Measurements from ENCODE around the gene SELENON. TPM values are rescaled to one million over a fixed set of nuclear protein-coding genes. Genes with fewer than 3 reads are reported as not detected.

The SELENON gene
- total RNA-seq, 1 experiment from 2014 or later = 90.9 TPM

DNA sequence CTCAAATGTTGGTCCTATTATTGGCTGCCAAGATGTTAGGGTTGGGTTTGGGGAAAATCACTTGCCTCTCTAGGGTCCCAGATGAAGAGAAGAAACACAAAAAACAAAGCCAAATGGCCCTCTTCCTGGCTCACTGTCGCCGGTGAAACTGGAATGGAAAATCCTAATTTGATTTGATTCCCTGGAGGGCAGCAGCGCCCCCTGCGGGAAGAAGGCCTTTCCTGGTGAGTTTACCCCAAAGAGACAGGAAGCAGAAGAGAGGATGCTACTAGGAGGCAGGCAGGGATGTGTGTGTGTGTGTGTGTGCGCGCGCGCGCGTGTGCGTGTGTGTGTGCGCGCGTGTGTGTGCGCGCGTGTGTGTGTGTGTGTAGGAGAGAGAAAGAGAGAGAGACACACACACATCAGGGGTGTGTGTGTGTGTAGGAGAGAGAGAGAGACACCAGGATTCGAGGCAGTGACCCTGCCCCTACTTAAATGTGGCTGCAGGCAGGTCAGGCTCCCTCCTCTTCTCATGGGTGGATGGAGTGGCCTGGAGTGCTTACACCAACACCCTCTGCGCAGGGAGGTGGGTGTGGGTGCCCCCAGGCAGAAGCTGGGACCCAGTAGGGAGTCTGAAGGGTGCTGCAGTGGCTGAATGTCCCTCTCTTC is 3.1 kb upstream of the SELENON start:
- no peaks in the 10 kb centered on the region for H3K27me3 ChIP-seq (ENCODE audit: insufficient read depth, low read length)
- H3K4me3 Mint-ChIP-seq = peak overlapping the region in 1 of 2 experiments; percentile 5; a peak in 1 of 5 replicates
- no peak overlapping the region for H2BK120ac ChIP-seq (ENCODE audit: low read depth, low read length, poor library complexity, severe bottlenecking)
- H3K23me2 ChIP-seq (ENCODE audit: insufficient read length, low read depth, low read length, poor library complexity, severe bottlenecking) = peaks cover 6% of the 10 kb centered on the region
- H4K91ac ChIP-seq (ENCODE audit: insufficient read length, low read depth, low read length) = no peak overlapping the region
- no peaks in the 10 kb centered on the region for H3K79me2 ChIP-seq (ENCODE audit: insufficient read depth, low read length)
- no peak overlapping the region for H3K23ac ChIP-seq (ENCODE audit: insufficient read length, low read depth, low read length)
- no peak overlapping the region for H2BK15ac ChIP-seq (ENCODE audit: low read depth, low read length)
- H2AFZ ChIP-seq (ENCODE audit: low read length) = peak overlapping the region; percentile 46
- no peaks in the 10 kb centered on the region for H3K4me1 ChIP-seq (ENCODE audit: insufficient read depth, low read length)
- no peak overlapping the region for H2BK5ac ChIP-seq (ENCODE audit: insufficient read length, low read length)
- no peak overlapping the region for H2AK5ac ChIP-seq (ENCODE audit: insufficient read length, low read length)
- no peak overlapping the region for H3K56ac ChIP-seq (ENCODE audit: insufficient read length, low read depth, low read length)
- no peak overlapping the region for H3K4ac ChIP-seq (ENCODE audit: low read depth, low read length)
- DNase-seq = peak; percentile 86
- H3K18ac ChIP-seq (ENCODE audit: insufficient read length, low read depth, low read length) = no peak overlapping the region
- H3K14ac ChIP-seq (ENCODE audit: insufficient read depth, low read length) = no peak overlapping the region
- no peak overlapping the region for H3K9ac ChIP-seq (ENCODE audit: extremely low read depth, insufficient read length, low read length)
- no peak overlapping the region for H3T11ph ChIP-seq (ENCODE audit: low read length)
- peaks cover 1 to 11% (median 3%) of the 10 kb centered on the region in 3 experiments; a peak in 4 of 7 replicates for H3K36me3 Mint-ChIP-seq (ENCODE audit: insufficient read depth in 1 of 3, low read depth in 3 of 3)
- H3K4me2 ChIP-seq (ENCODE audit: insufficient read depth, insufficient read length, low read length) = no peak overlapping the region
- no CpG with 5 or more reads among the region's 19 CpGs for WGBS (ENCODE audit: extremely low coverage, insufficient read length, low lambda C conversion rate)
- H4K20me1 ChIP-seq (ENCODE audit: control insufficient read depth, insufficient read depth, insufficient read length) = no peaks in the 10 kb centered on the region
- H3K27ac Mint-ChIP-seq = peak overlapping the region in 1 of 3 experiments; percentile 87; a peak in 3 of 7 replicates
- no peaks in the 10 kb centered on the region for H3K9me3 ChIP-seq (ENCODE audit: control insufficient read depth, low read depth, low read length)
- peaks cover 5% of the 10 kb centered on the region for H3K27me3 Mint-ChIP-seq (ENCODE audit: low read depth)
- H3K27ac ChIP-seq (ENCODE audit: insufficient read length, low read depth, low read length) = no peak overlapping the region
- TF ChIP-seq, protein P1, sequence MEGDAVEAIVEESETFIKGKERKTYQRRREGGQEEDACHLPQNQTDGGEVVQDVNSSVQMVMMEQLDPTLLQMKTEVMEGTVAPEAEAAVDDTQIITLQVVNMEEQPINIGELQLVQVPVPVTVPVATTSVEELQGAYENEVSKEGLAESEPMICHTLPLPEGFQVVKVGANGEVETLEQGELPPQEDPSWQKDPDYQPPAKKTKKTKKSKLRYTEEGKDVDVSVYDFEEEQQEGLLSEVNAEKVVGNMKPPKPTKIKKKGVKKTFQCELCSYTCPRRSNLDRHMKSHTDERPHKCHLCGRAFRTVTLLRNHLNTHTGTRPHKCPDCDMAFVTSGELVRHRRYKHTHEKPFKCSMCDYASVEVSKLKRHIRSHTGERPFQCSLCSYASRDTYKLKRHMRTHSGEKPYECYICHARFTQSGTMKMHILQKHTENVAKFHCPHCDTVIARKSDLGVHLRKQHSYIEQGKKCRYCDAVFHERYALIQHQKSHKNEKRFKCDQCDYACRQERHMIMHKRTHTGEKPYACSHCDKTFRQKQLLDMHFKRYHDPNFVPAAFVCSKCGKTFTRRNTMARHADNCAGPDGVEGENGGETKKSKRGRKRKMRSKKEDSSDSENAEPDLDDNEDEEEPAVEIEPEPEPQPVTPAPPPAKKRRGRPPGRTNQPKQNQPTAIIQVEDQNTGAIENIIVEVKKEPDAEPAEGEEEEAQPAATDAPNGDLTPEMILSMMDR (conservative IDR thresholded peaks at IDR 0.05) = peak; percentile 89
- peaks cover 22 to 32% of the 10 kb centered on the region in 2 experiments for H3K4me1 Mint-ChIP-seq
- no peak overlapping the region for H2BK12ac ChIP-seq (ENCODE audit: insufficient read length, low read depth, low read length)
- no peaks in the 10 kb centered on the region; a peak in 1 of 5 replicates for H3K9me3 Mint-ChIP-seq
- H2BK20ac ChIP-seq (ENCODE audit: low read depth, low read length, poor library complexity, severe bottlenecking) = no peak overlapping the region
- no peak overlapping the region for H4K5ac ChIP-seq (ENCODE audit: insufficient read length, low read depth, low read length)
- no peaks in the 10 kb centered on the region for H3K79me1 ChIP-seq (ENCODE audit: insufficient read depth, low read depth, low read length, poor library complexity, severe bottlenecking)
- H4K8ac ChIP-seq (replicated peaks; ENCODE audit: insufficient read length, low read depth, low read length) = no peak overlapping the region

All from H9 (cell line).